ENCODE measurements around the gene ARMH1. TPM values are rescaled to one million over a fixed set of nuclear protein-coding genes. Genes with fewer than 3 reads are reported as not detected.
A peak's percentile ranks its signal among the peaks of the same experiment; 100 is the strongest.

ARMH1 gene
- total RNA-seq, 1 donor from 2014 or later = not detected

GRCh38 chr1:44673675-44674112 is 820 bp upstream of the ARMH1 start:
- DNase-seq (ENCODE audit: low read depth) (peak; percentile 14), FAIRE-seq (no peak)
- peak overlapping the region; percentile 52 for H3K4me3 ChIP-seq (ENCODE audit: low read depth, low read length)
- TF ChIP-seq CTCF (IDR thresholded peaks at IDR 0.05; ENCODE audit: insufficient read depth, low read length, severe bottlenecking) = no peak
- H3K27me3 ChIP-seq (ENCODE audit: control insufficient read depth, insufficient read depth, low read length) = no peaks in the 10 kb centered on the region
- H3K36me3 ChIP-seq (ENCODE audit: control insufficient read depth, insufficient read depth, low read length) = no peaks in the 10 kb centered on the region

- H3K4me3 ChIP-seq (ENCODE audit: low read depth, low read length) = no peak overlapping the region
- DNase-seq (ENCODE audit: low read depth) = no peak
- TF ChIP-seq CTCF (IDR thresholded peaks at IDR 0.05; ENCODE audit: insufficient read depth, low read length, severe bottlenecking) = no peak
- FAIRE-seq = no peak
- no peaks in the 10 kb centered on the region for H3K36me3 ChIP-seq (ENCODE audit: control insufficient read depth, insufficient read depth, low read length)
- H3K27me3 ChIP-seq (ENCODE audit: control insufficient read depth, insufficient read depth, low read length) = no peaks in the 10 kb centered on the region
These were observed 672 bp downstream of the ARMH1 start for GRCh38 chr1:44675186-44675585.

GRCh38 chr1:44676484-44677200 is 2.1 kb downstream of the ARMH1 start:
- H3K27me3 ChIP-seq (ENCODE audit: control insufficient read depth, insufficient read depth, low read length) = no peaks in the 10 kb centered on the region
- TF ChIP-seq CTCF (IDR thresholded peaks at IDR 0.05; ENCODE audit: insufficient read depth, low read length, severe bottlenecking) = no peak
- no peak overlapping the region for H3K4me3 ChIP-seq (ENCODE audit: low read depth, low read length)
- FAIRE-seq (no peak), DNase-seq (ENCODE audit: low read depth) (peak; percentile 41)
- H3K36me3 ChIP-seq (ENCODE audit: control insufficient read depth, insufficient read depth, low read length) = no peaks in the 10 kb centered on the region

GRCh38 chr1:44677201-44677766 is 2.8 kb downstream of the ARMH1 start:
- peak; percentile 46 for DNase-seq (ENCODE audit: low read depth)
- no peak overlapping the region for H3K4me3 ChIP-seq (ENCODE audit: low read depth, low read length)
- H3K36me3 ChIP-seq (ENCODE audit: control insufficient read depth, insufficient read depth, low read length) = no peaks in the 10 kb centered on the region
- H3K27me3 ChIP-seq (ENCODE audit: control insufficient read depth, insufficient read depth, low read length) = no peaks in the 10 kb centered on the region
- FAIRE-seq = no peak
- TF ChIP-seq CTCF (IDR thresholded peaks at IDR 0.05; ENCODE audit: insufficient read depth, low read length, severe bottlenecking) = peak; percentile 45

- TF ChIP-seq CTCF (IDR thresholded peaks at IDR 0.05; ENCODE audit: insufficient read depth, low read length, severe bottlenecking) = no peak
- Histone ChIP-seq H3K36me3 (ENCODE audit: control insufficient read depth, insufficient read depth, low read length) (no peaks in the 10 kb centered on the region), H3K27me3 (ENCODE audit: control insufficient read depth, insufficient read depth, low read length) (no peaks in the 10 kb centered on the region), H3K4me3 (ENCODE audit: low read depth, low read length) (no peak overlapping the region)
- FAIRE-seq (no peak), DNase-seq (ENCODE audit: low read depth) (no peak)
These were observed 3.6 kb downstream of the ARMH1 start for GRCh38 chr1:44678120-44678519.
